HG03108 (cell line): ENCODE measurements around the gene FNDC3A.
A peak's percentile ranks its signal among the peaks of the same experiment; 100 is the strongest.

Experiments
- ATAC-seq: cut with Tn5 transposase; IDR thresholded peaks from one replicate; pipeline ENCODE4 v1.9.1; 2021; ENCODE audit warnings: moderate library complexity; ENCODE audit not compliant: unreplicated experiment

Gene FNDC3A, protein sequence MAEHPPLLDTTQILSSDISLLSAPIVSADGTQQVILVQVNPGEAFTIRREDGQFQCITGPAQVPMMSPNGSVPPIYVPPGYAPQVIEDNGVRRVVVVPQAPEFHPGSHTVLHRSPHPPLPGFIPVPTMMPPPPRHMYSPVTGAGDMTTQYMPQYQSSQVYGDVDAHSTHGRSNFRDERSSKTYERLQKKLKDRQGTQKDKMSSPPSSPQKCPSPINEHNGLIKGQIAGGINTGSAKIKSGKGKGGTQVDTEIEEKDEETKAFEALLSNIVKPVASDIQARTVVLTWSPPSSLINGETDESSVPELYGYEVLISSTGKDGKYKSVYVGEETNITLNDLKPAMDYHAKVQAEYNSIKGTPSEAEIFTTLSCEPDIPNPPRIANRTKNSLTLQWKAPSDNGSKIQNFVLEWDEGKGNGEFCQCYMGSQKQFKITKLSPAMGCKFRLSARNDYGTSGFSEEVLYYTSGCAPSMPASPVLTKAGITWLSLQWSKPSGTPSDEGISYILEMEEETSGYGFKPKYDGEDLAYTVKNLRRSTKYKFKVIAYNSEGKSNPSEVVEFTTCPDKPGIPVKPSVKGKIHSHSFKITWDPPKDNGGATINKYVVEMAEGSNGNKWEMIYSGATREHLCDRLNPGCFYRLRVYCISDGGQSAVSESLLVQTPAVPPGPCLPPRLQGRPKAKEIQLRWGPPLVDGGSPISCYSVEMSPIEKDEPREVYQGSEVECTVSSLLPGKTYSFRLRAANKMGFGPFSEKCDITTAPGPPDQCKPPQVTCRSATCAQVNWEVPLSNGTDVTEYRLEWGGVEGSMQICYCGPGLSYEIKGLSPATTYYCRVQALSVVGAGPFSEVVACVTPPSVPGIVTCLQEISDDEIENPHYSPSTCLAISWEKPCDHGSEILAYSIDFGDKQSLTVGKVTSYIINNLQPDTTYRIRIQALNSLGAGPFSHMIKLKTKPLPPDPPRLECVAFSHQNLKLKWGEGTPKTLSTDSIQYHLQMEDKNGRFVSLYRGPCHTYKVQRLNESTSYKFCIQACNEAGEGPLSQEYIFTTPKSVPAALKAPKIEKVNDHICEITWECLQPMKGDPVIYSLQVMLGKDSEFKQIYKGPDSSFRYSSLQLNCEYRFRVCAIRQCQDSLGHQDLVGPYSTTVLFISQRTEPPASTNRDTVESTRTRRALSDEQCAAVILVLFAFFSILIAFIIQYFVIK

DNA sequence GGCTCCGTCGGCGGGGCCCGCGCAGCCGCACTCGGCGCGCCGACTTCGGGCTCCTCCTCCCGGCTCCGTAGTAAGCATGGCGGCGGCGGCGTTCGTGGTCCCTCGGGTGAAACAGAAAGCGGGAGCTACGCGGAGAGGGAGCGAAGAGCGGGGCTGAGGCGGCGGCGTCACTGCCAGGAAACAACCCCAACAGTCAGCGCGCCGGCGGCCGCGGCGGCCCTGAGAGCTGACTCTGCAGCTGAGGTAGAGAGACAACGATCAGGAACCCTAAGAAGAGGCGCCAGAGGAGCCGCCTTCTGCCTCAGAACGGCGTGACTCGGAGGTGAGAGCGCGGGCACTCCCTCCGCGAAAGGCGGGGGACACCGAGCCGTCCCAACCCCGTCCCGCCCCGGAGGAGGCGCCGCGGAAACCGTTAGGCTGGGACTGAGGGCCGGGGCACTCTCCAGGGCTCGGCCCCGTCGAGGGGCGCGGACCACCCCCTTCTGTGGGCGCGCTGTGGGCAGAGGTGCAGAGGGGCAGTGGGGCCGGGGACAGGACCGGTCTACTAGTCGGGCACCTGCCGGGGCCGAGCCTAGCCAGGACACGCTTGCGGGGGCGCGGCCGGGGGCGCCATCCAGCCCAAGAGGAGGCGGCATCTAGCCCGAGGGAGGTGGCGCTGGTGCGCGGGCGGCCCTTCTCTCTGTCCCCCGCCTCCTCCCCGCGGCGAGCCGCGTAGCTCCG lies at the start of gene FNDC3A:
FNDC3A (plus strand) TSS at position 57 of the 720 bp plus-strand sequence. CDS start 30,279 bp downstream, outside the sequence.
- ATAC-seq, result peak; percentile 61

DNA sequence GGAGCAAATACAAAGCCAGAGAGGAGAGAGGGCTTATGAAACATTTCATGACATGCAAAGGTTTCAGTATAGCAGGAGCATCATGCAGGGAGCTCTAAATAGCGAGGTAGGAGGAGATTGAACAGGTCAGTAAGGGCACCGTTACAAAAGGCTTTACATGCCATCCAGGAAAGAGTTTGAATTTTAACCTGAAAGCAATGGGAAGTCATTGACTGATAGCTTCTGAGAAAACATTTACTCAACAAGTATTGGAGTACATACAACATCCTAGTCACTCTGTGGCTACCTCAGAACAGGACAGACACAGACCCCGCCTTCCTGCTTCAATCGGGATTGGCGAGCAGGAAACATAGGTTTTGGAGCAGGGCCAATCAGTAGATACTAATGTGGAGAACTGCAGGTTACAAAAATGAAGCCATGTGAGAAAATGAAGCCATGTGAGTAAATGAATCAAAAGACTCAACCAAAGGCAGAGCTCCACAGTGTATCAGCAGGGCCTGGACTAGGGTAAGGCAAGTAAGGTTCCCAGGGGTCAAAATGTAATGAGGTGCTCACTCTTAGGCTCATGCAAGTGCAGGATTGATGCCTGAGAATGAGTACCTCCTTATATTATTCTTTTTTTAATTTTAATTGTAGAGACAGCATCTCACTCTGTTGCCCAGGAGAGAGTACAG lies 46.8 kb upstream of the FNDC3A start:
- no peak for ATAC-seq

DNA sequence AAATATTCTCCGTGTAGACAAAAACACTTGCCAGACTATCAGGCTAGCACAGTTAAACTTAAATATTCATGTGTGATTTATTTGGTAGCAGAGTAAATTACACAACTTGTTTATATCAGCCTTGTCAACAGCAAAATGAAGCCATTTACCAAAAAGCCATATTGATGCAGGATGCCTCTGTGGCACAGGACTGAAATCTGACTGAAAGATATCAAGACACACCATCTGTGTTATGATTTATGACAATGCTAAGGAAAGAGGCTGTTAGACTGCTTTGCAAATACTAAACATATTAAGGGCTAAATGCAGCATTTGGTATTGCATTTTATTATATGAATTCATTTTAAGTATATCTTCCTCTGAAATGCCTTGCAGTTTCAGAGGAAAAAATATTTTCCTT lies 44.8 kb upstream of the FNDC3A start:
- no peak for ATAC-seq

DNA sequence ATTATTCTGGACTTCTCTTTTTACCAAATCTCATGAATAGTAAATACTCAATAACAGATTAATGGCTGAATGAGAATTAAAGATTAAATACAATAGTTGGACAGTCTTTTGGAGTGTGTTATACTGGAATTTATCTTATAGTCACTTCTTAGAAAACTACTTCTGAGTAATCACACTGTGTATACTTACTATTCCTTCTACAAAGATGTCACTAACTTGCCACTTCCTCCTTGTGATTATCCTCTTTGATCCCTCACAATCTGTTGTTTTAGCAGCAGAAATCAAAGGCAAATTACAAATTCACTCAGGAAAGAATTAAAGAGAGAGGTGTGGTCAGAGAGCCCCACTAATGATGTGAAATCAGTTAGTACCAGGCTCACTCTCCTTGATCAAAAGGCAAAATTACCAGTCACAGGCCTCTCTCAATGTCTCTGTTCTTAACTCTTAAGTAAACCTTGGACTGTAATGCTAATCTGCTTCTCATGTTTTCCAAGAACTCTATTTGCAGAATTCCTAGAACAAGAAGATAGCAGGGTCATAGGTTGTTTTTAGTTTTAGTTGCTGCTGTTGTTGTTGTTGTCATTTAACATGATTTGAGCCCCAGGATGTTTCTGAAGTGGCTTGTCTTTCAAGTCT lies 37.3 kb upstream of the FNDC3A start:
- ATAC-seq, result no peak

DNA sequence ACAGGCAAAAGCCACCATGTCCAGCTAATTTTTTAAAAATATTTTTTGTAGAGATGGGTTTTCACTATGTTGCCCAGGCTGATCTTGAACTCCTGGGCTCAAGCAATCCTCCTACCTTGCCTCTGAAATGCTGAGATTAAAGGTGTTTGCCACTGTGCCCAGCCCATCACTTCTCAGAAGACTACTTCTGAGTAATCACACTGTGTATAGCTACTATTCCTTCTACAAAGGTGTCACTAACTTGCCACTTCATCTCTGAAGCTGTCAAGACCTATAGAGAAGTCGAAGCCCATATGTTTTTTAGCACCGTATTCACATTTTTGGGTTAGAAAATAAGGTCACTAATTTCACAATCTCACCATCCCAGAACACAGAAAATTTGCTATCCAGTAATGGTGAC lies 36.0 kb upstream of the FNDC3A start:
- no peak for ATAC-seq

DNA sequence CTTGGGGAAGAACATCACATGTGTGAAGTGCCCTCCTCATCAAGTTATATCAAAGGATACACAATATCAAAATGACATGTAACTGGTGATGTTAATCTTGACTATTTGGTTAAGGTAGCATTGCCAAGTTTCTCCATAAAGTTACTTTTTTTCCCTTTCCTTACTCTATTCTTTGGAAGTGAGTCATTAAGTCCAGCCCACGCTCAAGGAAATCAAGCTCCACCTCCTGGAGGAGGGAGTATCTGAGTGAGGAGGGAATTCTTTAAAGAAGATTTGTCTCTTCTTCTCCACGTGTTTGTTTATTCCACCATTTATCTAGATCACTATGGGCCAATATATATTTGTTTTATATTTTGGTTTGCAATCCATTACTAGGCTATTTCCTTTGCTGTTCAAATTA lies 33.6 kb upstream of the FNDC3A start:
- ATAC-seq, result no peak

DNA sequence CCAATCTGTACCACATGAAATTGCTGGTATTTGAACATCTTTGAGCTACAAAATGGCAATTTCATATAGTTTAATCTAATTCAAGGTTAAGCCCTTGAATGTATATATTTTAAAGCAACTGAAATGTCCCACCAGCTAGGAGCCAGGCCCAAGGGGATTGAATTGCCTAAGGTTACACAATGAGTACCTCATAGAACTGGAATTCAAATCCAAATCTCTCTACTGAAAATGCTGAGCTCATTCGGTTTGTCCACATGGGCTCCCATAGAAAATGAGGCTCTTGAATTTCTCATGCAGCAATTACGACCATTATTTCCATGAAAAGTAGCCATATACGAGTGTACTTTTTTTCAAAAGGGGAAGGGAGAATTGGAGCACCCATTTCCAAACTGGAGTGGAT lies 31.5 kb upstream of the FNDC3A start:
- no peak for ATAC-seq

DNA sequence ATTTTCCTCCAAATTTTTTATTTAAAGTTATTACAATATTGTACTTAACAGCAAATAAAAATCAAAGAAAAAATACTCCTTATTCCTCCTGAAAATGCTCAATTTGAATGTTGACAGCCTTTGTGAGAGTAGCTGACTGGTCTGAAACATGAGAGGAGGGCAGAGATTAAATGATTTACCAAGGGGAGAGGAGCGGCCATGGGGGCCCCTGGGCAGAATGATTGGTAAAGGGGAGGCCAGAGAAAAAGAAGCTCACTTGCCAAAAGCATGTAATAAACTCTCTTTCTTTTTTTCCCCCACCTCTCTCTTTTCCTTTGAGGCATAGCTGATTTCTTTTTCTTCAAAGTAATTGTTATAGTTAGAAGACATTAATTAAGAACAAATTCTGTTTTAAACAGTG lies 30.1 kb upstream of the FNDC3A start:
- no peak for ATAC-seq

DNA sequence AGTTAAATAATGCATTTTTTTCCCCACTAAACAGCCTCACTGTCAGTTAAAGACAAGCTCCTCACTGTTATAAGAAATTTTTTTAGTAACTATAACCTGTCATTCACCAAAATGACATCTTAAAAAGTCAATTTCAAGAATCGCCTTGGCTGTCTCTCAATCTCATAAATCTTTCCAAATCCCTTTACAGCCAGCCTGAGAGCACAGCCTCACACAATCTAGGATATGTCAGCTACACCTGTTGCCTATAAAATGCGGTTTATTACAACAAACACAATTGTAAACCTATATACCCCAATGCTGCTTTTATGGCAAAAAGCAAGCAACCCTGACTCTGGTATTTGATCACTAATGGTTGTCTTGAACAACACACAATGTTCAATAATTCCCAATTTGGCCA lies 29.5 kb upstream of the FNDC3A start:
- no peak for ATAC-seq

DNA sequence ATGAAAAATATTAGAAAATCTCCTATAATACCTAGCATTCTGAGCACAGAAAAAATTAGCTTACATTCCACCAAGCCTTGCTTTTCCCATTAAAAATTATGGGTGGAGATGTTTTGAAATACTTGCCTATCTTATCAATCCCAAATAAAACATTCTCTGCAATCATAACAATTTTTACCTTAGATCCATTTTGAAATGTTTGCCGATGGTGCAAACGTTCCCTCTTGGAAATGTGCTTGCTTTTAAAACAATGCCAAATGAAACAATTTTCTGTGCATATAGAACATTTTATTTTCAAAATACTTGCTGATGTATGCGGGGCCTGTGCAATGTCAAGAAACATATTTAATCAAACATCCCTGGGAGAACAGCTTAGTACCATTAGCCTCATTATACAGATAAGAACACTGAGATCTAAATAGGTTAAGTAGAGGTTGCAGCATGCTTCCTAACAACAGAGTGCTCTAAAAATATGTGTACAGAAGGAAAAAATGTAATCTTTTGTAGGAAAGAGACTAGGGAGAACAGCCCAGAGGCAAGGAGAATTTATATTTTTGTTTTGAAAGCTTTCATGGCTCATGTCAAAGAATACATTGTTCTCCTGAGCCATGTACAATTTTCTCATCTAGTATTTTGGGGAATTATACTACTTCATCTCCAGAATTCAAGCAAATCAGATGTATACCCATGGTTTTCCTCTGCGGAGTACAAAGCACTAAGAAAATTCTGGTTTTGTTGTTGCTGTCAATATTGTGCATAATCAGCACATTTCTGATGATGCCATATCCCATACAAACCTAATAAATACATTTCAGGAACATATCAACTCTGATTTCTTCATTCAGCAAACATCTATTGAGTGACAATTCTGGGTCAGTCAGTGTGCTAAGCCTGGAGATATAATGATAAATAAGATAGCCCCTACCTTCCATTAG lies 25.9 kb upstream of the FNDC3A start:
- ATAC-seq, result no peak

DNA sequence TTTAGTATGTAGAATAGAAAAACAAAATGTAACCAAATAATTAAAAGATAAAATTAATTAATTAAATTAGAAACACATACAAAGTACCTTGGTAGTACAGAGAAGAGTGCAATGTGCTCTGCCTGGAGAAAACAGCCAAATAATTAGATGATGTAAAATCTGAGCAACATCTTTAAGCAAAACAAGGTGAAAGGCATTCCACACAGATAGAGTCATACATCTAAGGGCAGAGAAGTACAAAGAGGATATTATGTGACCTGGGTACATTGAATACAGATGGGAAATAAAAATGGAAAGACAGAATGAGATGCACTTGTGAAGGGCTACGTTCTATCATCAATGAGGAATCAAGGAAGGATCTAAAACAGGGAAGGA lies 25.2 kb upstream of the FNDC3A start:
- no peak for ATAC-seq

DNA sequence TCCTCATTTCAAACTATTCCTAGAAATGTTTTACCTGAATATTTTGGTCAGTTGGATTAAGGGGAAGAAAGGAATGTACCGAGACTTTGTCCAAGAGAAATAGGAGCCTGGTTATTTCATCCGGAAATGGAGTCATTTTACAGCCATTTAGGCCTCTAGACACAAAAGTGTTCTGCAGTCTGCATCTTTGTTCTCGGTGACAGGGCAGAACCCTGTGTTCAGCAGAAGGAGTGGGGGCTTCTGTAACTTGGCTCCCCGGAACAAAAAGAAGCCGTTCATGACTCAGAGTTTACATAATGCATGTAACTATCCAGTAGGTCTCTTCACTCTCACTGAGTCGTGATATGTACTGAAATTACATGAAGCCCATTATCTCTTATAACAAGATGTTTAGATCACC lies 21.6 kb upstream of the FNDC3A start:
- ATAC-seq, result no peak

DNA sequence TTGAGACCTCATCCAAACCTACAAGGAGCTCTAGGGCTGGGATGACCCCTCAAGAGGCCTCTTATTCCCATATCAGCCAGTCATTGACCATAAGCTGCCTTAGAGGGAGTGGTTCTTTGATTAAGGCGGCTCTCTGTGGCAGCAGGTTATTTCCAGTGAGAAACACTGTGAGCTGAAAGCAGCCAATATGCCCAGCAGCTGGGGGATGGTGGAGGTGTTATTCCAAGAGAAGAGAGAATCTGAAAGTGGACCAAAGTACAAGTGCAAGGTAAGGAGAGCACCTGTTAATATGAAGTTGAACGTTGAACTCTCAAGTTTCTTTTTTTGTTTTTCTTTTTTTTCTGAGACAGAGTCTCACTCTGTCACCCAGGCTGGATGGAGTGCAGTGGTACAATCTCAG lies 20.2 kb upstream of the FNDC3A start:
- no peak for ATAC-seq

DNA sequence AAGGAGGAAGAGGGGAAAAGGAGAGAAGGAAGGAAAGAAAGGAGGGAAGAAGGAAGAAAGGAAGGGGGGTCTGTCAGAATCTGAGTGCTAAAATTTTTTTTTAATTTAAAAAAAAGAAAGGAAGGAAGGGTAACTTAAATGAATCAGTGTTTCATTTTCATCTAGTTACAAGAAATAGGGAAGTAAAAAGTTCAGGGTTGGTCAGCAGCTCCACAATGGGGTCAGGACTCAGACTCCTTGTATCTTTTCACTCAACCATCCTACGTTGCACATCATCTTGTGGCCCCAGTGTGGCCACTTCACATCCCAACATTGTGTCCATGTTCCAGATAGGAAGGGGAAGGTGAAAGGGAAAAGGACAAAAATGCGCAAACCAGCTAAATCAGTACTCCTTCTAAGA lies 14.3 kb upstream of the FNDC3A start:
- ATAC-seq, result no peak

DNA sequence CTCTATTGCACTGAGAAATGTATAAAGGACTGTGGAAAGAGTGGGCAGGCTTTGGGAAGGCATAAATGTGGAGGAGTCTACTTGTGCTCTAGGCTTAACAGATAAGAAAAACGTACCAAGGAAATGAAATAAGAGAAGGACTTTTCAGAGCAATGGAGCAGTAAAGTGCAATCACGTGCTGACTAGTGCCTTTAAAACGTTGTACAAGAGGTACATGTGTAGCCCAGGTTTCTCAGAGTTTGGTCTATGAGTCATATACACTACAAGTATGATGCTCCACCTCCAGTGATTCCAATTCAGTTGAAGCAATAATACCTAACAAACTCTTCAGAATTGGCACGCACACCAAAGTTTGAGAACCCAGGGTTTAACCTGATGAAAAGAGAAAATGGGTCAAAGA lies 13.4 kb upstream of the FNDC3A start:
- ATAC-seq, result no peak

DNA sequence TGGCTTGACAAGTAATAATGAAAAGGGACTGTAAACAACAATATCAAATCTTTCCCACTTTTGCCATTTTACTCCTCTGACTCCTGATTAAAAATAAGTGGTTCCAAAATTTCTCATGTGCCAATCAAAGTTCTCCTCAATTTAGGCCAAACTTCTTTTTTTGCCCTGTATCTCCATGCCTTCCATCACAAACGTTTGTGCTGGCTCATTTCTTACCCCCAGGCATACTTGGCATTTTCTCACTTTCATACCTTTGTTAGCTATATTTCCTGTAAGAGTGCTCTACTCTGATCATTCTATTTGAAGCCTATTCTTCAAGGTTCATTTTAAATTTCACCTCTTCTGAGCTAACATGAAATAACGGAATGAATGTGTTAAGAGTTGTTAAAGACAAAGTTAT lies 10.0 kb upstream of the FNDC3A start:
- ATAC-seq, result no peak

DNA sequence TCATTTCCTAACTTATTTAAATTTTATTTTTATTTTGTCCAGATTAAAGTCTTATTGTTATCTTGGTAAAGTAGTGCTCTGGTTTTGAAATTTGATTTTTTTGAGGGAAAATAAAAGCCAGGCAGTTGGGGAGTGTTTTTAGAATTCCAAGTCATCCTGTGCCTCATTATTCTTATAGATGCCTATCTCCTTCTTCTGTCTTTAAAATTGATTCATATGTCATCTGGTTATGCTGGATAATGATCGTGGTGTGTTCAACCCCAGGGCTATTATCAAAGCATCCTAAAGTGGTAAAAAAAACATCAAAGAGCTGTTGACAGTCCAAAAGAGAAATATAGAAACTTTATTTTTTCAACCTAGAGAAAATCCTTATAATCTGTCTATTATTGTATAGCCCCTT lies 6.0 kb upstream of the FNDC3A start:
- no peak for ATAC-seq

DNA sequence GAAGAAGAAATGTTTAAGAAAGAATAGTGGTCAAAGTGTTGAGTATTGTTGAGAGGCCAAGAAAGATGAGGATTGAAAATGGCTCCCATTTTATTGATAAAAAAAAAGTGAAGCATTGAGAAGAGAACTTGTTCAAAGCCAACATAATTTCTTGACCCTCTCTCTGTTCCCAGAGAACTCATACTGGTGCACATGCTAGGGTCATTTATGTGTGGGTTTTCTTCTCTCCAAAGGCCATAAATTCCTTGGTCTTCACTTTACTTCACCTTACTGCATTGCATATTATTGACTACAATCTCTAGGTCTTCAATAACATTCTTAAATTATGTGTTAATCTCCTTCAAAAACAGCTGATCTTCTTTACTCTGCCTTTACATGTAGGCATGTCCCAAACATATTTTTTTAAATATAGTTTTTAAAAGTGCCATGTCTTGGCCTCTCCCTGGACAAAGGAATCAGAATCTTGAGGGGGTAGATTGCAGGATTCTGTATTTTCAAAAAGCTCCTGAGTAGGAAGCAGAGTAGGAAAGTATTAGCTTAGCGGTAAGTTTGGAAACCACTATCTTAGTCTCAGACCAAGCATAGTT lies 1.8 kb upstream of the FNDC3A start:
- ATAC-seq, result no peak
